Type B pancreatic cell (in vitro differentiated cells): ENCODE measurements around the gene KRT8. TPM values are rescaled to one million over a fixed set of nuclear protein-coding genes. Genes with fewer than 3 reads are reported as not detected.

Experiments used
- DNase-seq: peaks from one replicate; pipeline ENCODE4 v3.0.0; 2021; ENCODE audit warnings: mixed read lengths; ENCODE audit not compliant: unreplicated experiment; ENCODE audit errors: extremely low spot score
- H3K27ac Mint-ChIP-seq: 2 replicates; pipeline ENCODE4 v1.8.0; 2021; ENCODE audit warnings: mild to moderate bottlenecking, mixed read lengths
- H3K27me3 Mint-ChIP-seq: 2 replicates; pipeline ENCODE4 v1.8.0; 2021; ENCODE audit warnings: mixed read lengths
- H3K36me3 Mint-ChIP-seq: 2 replicates; pipeline ENCODE4 v1.8.0; 2021; ENCODE audit warnings: mixed read lengths
- H3K4me1 Mint-ChIP-seq: one replicate; pipeline ENCODE4 v1.8.0; 2021; ENCODE audit warnings: mixed read lengths; ENCODE audit not compliant: unreplicated experiment
- H3K4me3 Mint-ChIP-seq: 2 replicates; pipeline ENCODE4 v1.8.0; 2021; ENCODE audit warnings: mild to moderate bottlenecking, mixed read lengths
- H3K9me3 Mint-ChIP-seq: 2 replicates; pipeline ENCODE4 v1.8.0; 2021; ENCODE audit warnings: mixed read lengths
- CTCF ChIP-seq: fragments of 200-600 bp; sonication (generic); conservative IDR thresholded peaks from 2 replicates; pipeline ENCODE4 v1.5.0; 2021; ENCODE audit warnings: antibody characterized with exemption, mild to moderate bottlenecking
- total RNA-seq: library from RNA; stranded (reverse); gene quantifications from 2 replicates; pipeline ENCODE4 v1.2.1, GENCODE V29; 2021; ENCODE audit warnings: low replicate concordance

KRT8 gene
- total RNA-seq, 1 donor from 2014 or later: 768 TPM

DNA sequence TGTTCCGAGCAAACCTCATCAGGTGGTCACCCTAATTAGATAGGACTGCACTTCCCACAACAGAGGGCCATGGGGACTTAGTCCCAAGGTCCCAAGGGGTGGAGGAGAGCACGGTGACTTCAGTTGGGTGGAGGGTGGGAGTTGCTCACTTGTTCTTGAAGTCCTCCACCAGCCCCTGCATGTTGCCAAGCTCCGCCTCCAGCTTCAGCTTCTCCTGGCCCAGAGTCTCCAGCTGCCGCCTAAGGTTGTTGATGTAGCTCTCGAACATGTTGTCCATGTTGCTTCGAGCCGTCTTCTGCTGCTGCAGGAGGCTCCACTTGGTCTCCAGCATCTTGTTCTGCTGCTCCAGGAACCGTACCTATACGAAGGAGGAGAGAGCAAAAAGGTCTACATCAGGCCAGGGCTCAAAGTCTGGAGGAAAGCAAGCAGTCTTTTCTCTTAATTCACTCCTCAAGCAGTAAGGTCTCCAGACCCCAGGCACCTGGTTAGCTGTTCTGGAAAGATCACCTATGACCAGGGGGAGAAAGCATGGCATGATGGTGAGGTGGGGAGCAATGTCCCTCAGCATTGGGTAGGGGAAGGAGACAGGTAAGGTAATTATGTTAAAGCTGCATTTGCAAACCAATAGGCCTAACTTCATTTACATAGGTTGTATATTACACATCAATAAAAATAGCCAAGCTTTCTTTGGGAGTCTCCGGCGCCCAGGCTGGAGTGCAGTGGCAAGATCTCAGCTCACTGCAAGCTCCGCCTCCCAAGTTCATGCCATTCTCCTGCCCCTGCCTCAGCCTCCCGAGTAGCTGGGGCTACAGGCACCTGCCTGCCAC, 2.9 kb downstream of the KRT8 start:
- peak overlapping the region; percentile 86 for H3K4me3 Mint-ChIP-seq
- TF ChIP-seq CTCF: no peak
- DNase-seq: no peak
- peak overlapping the region; percentile 78 for H3K27ac Mint-ChIP-seq
- peaks cover 18% of the 10 kb centered on the region for H3K4me1 Mint-ChIP-seq
- no peaks in the 10 kb centered on the region for H3K9me3 Mint-ChIP-seq
- peaks cover 3% of the 10 kb centered on the region for H3K27me3 Mint-ChIP-seq
- H3K36me3 Mint-ChIP-seq: peaks cover 19% of the 10 kb centered on the region

GRCh38 chr12:52900896-52901714, 3.8 kb downstream of the KRT8 start:
- peaks cover 3% of the 10 kb centered on the region for H3K27me3 Mint-ChIP-seq
- TF ChIP-seq CTCF: no peak
- peaks cover 15% of the 10 kb centered on the region for H3K4me1 Mint-ChIP-seq
- peaks cover 23% of the 10 kb centered on the region for H3K36me3 Mint-ChIP-seq
- no peaks in the 10 kb centered on the region for H3K9me3 Mint-ChIP-seq
- no peak for DNase-seq
- peak overlapping the region; percentile 78 for H3K27ac Mint-ChIP-seq
- peak overlapping the region; percentile 86 for H3K4me3 Mint-ChIP-seq

GRCh38 chr12:52900166-52900895, 4.5 kb downstream of the KRT8 start:
- Mint-ChIP-seq H3K4me1 (peaks cover 12% of the 10 kb centered on the region), H3K27me3 (peaks cover 3% of the 10 kb centered on the region), H3K36me3 (peaks cover 23% of the 10 kb centered on the region), H3K9me3 (no peaks in the 10 kb centered on the region), H3K27ac (peak overlapping the region; percentile 78), H3K4me3 (peak overlapping the region; percentile 86)
- no peak for TF ChIP-seq CTCF
- no peak for DNase-seq

DNA sequence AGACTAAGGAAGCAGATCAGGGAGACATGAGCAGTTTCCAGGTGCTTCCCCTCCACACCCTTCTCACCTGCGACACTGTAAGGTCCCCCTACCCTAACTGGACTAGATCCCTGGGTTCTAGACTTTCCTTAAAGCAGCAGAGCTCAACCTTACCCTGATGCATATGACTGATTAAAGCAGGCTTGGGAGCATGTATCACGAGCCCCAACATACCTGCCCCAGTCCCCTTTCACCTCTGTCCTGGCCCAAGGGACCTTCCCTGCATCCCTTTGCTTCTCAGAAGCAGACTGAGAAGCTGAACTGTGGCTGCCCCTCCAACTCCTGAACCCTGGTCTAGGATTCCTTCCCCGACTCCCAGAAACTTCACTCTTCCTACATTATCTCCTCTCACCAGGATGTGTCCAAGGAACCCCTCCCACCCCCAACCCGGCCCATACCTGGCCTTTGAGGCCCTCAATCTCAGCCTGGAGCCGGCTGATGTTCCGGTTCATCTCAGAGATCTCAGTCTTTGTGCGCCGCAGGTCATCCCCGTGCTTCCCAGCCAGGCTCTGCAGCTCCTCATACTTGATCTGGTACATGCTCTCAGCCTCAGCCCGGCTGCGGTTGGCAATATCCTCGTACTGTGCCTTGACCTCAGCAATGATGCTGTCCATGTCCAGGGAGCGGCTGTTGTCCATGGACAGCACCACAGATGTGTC, 5.4 kb downstream of the KRT8 start:
- peak overlapping the region; percentile 78 for H3K27ac Mint-ChIP-seq
- H3K4me3 Mint-ChIP-seq: no peak overlapping the region
- H3K27me3 Mint-ChIP-seq: peaks cover 3% of the 10 kb centered on the region
- no peaks in the 10 kb centered on the region for H3K9me3 Mint-ChIP-seq
- TF ChIP-seq CTCF: no peak
- DNase-seq: no peak
- peaks cover 23% of the 10 kb centered on the region for H3K36me3 Mint-ChIP-seq
- H3K4me1 Mint-ChIP-seq: peaks cover 12% of the 10 kb centered on the region
